Natural killer cell (primary cell): ENCODE results near the gene ENTPD8. TPM values are rescaled to one million over a fixed set of nuclear protein-coding genes. Genes with fewer than 3 reads are reported as not detected.

Source experiments
- ATAC-seq, 3 donors: fragments of 150-1000 bp in 2 of 3; fragments of 200-7000 bp in 1 of 3; cut with Tn5 transposase; 1 replicate in 1 of 3; 2 replicates in 2 of 3; pipeline ENCODE4 v1.10.0; 2021; ENCODE audit warnings: mild to moderate bottlenecking in 2 of 3, moderate library complexity in 2 of 3
- DNase-seq, 2 donors: peaks; one replicate each; pipeline versions ENCODE4 v3.0.0 to v3.0.0-alpha.2; 2013 to 2021; ENCODE audit warnings: mixed read lengths in 1 of 2
- H3K27ac ChIP-seq: one replicate; pipeline ENCODE4 v1.5.1; 2013; ENCODE audit warnings: mild to moderate bottlenecking, low read length
- H3K27me3 ChIP-seq: one replicate; pipeline ENCODE4 v1.6.1; 2013; ENCODE audit warnings: low read length; ENCODE audit not compliant: control insufficient read depth, insufficient read depth
- H3K36me3 ChIP-seq: one replicate; pipeline ENCODE4 v1.6.1; 2013; ENCODE audit warnings: low read length; ENCODE audit not compliant: control insufficient read depth, insufficient read depth
- H3K4me1 ChIP-seq: one replicate; pipeline ENCODE4 v1.6.1; 2013; ENCODE audit warnings: low read length; ENCODE audit not compliant: control insufficient read depth, insufficient read depth
- H3K4me3 ChIP-seq: one replicate; pipeline ENCODE4 v1.5.1; 2013; ENCODE audit warnings: low read length
- H3K9me3 ChIP-seq: one replicate; pipeline ENCODE4 v1.6.1; 2013; ENCODE audit warnings: low read length; ENCODE audit not compliant: control insufficient read depth, insufficient read depth
- H3K27ac Mint-ChIP-seq, 2 donors: one replicate each; pipeline ENCODE4 v1.8.0; 2022; ENCODE audit warnings: mild to moderate bottlenecking in 2 of 2, mixed read lengths in 2 of 2, moderate library complexity in 1 of 2
- H3K27me3 Mint-ChIP-seq, 2 donors: one replicate each; pipeline ENCODE4 v1.8.0; 2022; ENCODE audit warnings: low read depth in 2 of 2, mixed read lengths in 2 of 2
- H3K36me3 Mint-ChIP-seq: one replicate; pipeline ENCODE4 v1.8.0; 2022; ENCODE audit warnings: mixed read lengths
- H3K4me1 Mint-ChIP-seq, 2 donors: one replicate each; pipeline ENCODE4 v1.8.0; 2022; ENCODE audit warnings: mixed read lengths in 2 of 2
- H3K4me3 Mint-ChIP-seq: one replicate; pipeline ENCODE4 v1.8.0; 2022; ENCODE audit warnings: mild to moderate bottlenecking, moderate library complexity, mixed read lengths
- H3K9me3 Mint-ChIP-seq, 2 donors: one replicate each; pipeline ENCODE4 v1.8.0; 2022; ENCODE audit warnings: mixed read lengths in 2 of 2
- WGBS: methylation state at CpG from one replicate; pipeline ENCODE4 v1.1.7; 2013; ENCODE audit warnings: missing lambda C conversion rate; ENCODE audit not compliant: insufficient coverage; 5-methylcytosine and 5-hydroxymethylcytosine counted together
- intact Hi-C: fragments of 100-400 bp; cut with micrococcal nuclease; formaldehyde crosslinking; loops from one replicate; pipeline ENCODE4 v1.14.2; 2022
- total RNA-seq, 4 donors: library from RNA; stranded (reverse); fragments of 120-200 nt in 1 of 4; gene quantifications; one replicate each; pipeline versions ENCODE4 v1.2.3 to v1.2.4, GENCODE V29; 2013 to 2022
- TF ChIP-seq, protein P1 (sequence below): fragments of 200-600 bp; IDR thresholded peaks from one replicate; pipeline ENCODE4 v1.8.0; 2022; ENCODE audit warnings: antibody characterized with exemption

Gene ENTPD8
- total RNA-seq, 3 donors from 2014 or later (not counting 1 experiment from before 2014, with no cell fraction given) = not detected

DNA sequence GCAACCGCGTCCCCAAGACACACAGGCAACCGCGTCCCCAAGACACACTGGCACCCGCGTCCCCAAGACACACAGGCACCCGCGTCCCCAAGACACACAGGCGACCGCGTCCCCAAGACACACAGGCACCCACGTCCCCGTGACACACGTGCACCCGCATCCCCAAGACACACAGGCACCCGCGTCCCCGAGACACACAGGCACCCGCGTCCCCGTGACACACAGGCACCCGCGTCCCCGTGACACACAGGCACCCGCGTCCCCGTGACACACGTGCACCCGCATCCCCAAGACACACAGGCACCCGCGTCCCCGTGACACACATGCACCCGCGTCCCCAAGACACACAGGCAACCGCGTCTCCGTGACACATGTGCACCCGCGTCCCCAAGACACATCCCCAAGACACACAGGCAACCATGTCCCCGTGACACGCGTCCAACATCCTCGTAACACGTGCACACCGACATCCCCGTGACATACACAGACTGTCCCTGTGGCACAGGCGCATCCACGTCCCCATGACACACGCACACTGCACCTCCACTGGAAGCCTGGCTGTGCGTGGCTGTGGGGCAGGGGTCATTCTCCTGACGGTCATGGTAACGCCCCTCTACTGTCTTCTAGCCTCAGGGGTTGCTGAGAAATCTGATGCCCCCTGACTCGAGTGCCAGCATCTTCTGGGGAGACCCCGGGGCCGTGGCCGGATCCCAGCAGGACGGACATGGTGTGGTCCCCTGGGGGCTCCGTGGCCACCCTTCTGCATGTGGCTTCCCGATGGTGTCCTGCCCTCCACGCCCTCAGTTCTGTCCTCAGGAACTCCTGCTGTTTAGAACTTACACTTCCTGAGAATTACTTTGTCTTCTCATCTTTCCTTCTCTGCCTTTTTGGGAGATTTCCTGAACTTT, 42.3 kb downstream of the ENTPD8 start:
- TF ChIP-seq, protein P1, sequence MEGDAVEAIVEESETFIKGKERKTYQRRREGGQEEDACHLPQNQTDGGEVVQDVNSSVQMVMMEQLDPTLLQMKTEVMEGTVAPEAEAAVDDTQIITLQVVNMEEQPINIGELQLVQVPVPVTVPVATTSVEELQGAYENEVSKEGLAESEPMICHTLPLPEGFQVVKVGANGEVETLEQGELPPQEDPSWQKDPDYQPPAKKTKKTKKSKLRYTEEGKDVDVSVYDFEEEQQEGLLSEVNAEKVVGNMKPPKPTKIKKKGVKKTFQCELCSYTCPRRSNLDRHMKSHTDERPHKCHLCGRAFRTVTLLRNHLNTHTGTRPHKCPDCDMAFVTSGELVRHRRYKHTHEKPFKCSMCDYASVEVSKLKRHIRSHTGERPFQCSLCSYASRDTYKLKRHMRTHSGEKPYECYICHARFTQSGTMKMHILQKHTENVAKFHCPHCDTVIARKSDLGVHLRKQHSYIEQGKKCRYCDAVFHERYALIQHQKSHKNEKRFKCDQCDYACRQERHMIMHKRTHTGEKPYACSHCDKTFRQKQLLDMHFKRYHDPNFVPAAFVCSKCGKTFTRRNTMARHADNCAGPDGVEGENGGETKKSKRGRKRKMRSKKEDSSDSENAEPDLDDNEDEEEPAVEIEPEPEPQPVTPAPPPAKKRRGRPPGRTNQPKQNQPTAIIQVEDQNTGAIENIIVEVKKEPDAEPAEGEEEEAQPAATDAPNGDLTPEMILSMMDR = no peak
- no peak for ATAC-seq
- WGBS = 96% methylated on average over 60 of the region's 60 CpGs
- Mint-ChIP-seq H3K36me3 (no peaks in the 10 kb centered on the region), H3K4me1 (peaks cover 5 to 11% of the 10 kb centered on the region in 2 donors), H3K9me3 (no peaks in the 10 kb centered on the region), H3K27ac (no peak overlapping the region), H3K4me3 (no peak overlapping the region), H3K27me3 (no peaks in the 10 kb centered on the region)
- intact Hi-C loops = no loop called here
- H3K4me3 ChIP-seq = no peak overlapping the region
- DNase-seq = no peak
- H3K9me3 ChIP-seq = no peaks in the 10 kb centered on the region
- H3K27me3 ChIP-seq = no peaks in the 10 kb centered on the region
- H3K4me1 ChIP-seq = peaks cover 3% of the 10 kb centered on the region
- no peak overlapping the region for H3K27ac ChIP-seq
- H3K36me3 ChIP-seq = no peaks in the 10 kb centered on the region

DNA sequence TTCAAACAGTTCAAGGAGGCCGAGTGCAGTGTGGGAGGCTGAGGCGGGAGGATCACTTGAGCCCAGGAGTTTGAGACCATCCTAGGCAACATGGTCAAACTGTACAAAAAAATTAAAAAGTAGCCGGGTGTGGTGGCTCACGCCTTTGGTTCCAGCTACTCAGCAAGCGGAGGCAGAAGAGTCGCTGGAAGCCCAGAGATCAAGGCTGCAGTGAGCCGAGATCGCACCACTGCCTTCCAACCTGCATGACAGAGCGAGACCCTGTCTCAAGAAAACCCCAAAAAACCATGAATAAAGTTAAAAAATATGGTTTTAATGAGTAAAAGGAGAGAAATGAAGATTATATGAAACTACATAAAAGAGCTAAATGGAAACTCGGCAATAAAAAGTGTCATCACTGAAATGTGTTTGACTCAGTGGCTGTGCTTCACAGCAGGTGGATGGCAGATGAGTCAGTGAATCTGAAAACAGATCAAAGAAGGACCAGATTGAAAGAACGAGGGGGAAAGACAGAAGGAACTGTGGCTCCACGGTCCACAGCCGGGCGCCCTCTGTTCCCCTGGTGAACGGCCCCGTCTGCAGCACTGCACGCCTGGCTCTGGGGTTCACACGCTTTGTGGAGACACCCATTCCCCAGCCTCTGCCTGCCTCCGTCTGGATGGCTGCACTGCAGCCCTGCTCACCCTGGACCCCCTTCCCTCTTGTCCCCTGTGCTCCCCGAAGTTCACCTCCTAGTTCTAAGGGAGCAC, 43.3 kb downstream of the ENTPD8 start:
- Mint-ChIP-seq H3K4me1 (peaks cover 11 to 12% of the 10 kb centered on the region in 2 donors), H3K27ac (no peak overlapping the region), H3K36me3 (no peaks in the 10 kb centered on the region), H3K4me3 (no peak overlapping the region), H3K27me3 (no peaks in the 10 kb centered on the region), H3K9me3 (no peaks in the 10 kb centered on the region)
- Histone ChIP-seq H3K27ac (no peak overlapping the region), H3K27me3 (no peaks in the 10 kb centered on the region), H3K4me3 (no peak overlapping the region), H3K9me3 (no peaks in the 10 kb centered on the region), H3K36me3 (no peaks in the 10 kb centered on the region), H3K4me1 (peaks cover 3% of the 10 kb centered on the region)
- intact Hi-C loops = no loop called here
- WGBS = 83% methylated on average over 20 of the region's 20 CpGs
- TF ChIP-seq, protein P1 = no peak
- ATAC-seq (no peak), DNase-seq (no peak)

DNA sequence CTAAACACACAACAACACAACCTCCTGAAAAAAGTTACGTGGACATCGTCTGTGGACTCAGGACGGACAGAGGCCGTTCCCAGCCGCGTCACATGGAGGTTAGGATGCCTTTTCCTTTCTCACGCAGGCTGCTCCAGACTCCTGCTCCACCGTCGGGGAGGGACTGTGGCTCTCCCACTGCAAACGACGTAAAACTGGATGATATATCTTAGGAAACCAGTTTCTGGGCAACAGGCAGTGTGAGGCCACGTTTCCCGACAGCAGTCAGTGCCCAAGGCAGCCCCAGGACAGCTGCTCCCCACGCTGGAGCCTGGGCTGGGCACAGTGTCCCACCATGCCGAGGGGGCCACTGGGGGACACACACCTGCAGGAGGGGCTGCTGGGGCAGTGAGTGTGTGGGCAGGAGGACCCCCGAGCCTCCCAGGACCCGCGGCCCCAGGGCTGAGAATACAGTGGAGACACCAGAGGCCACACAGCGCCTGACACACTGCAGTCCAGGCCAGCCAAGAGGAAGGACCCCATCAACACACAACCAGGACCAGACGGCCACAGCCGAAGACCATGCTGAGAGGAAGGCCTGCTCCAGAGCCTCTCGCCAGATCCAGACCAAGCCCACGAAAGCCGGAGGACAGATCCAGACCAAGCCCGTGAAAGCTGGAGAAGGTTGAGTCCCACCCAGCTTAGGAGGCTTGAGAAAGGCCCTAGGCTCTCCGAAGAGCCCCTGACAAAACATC, 44.4 kb downstream of the ENTPD8 start:
- Histone ChIP-seq H3K27ac (no peak overlapping the region), H3K4me1 (peaks cover 3% of the 10 kb centered on the region), H3K27me3 (no peaks in the 10 kb centered on the region), H3K9me3 (no peaks in the 10 kb centered on the region), H3K4me3 (no peak overlapping the region), H3K36me3 (no peaks in the 10 kb centered on the region)
- Mint-ChIP-seq H3K9me3 (no peaks in the 10 kb centered on the region), H3K27ac (no peak overlapping the region), H3K4me3 (no peak overlapping the region), H3K27me3 (no peaks in the 10 kb centered on the region), H3K4me1 (peaks cover 5 to 12% of the 10 kb centered on the region in 2 donors), H3K36me3 (no peaks in the 10 kb centered on the region)
- no peak for DNase-seq
- intact Hi-C loops = no loop called here
- WGBS = 92% methylated on average over 26 of the region's 26 CpGs
- ATAC-seq = no peak
- TF ChIP-seq, protein P1 = no peak
